Neural cell (in vitro differentiated cells): Measurements from ENCODE around the gene CLEC10A. TPM values are rescaled to one million over a fixed set of nuclear protein-coding genes. Genes with fewer than 3 reads are reported as not detected.

Experiments
- H2AFZ ChIP-seq: fragments of 200-600, 300-800 bp; sonication (generic), shearing (Covaris generic); 2 replicates; pipeline ENCODE4 v1.6.0; 2014; ENCODE audit warnings: low read depth, mild to moderate bottlenecking, antibody characterized with exemption, low read length, moderate library complexity
- H3F3A ChIP-seq: fragments of 200-600 bp; shearing (Covaris generic); 2 replicates; pipeline ENCODE4 v1.6.1; 2016; ENCODE audit warnings: mild to moderate bottlenecking, moderate library complexity, mixed read lengths, antibody characterized with exemption, low read length; ENCODE audit not compliant: insufficient read depth, poor library complexity, severe bottlenecking
- H3K27ac ChIP-seq: fragments of 200-600, 300-800 bp; sonication (generic), shearing (Covaris generic); 2 replicates; pipeline ENCODE4 v1.5.1; 2014; ENCODE audit warnings: mild to moderate bottlenecking, low read length, moderate library complexity
- H3K27me3 ChIP-seq: fragments of 300-800, 200-600 bp; sonication (generic), shearing (Covaris generic); 2 replicates; pipeline ENCODE4 v1.6.0; 2014; ENCODE audit warnings: mild to moderate bottlenecking, low read depth, low read length, moderate library complexity; ENCODE audit not compliant: insufficient read depth
- H3K36me3 ChIP-seq: fragments of 300-800, 200-600 bp; sonication (generic), shearing (Covaris generic); 2 replicates; pipeline ENCODE4 v1.5.1; 2014; ENCODE audit warnings: mild to moderate bottlenecking, antibody characterized with exemption, low read length, moderate library complexity; ENCODE audit not compliant: insufficient read depth
- H3K4me2 ChIP-seq: fragments of 300-800, 200-600 bp; sonication (generic), shearing (Covaris generic); 2 replicates; pipeline ENCODE4 v1.6.0; 2014; ENCODE audit warnings: mild to moderate bottlenecking, low read length
- H3K4me3 ChIP-seq: fragments of 300-800, 200-600 bp; sonication (generic), shearing (Covaris generic); 2 replicates; pipeline ENCODE4 v1.5.1; 2014; ENCODE audit warnings: mild to moderate bottlenecking, low read length, moderate library complexity
- H3K79me2 ChIP-seq: fragments of 200-600 bp; shearing (Covaris generic); replicated peaks from 2 replicates; pipeline ENCODE4 v1.6.0; 2014; ENCODE audit warnings: mild to moderate bottlenecking, low read length, moderate library complexity; ENCODE audit not compliant: insufficient read depth
- H3K9ac ChIP-seq: fragments of 300-800, 200-600 bp; sonication (generic), shearing (Covaris generic); 2 replicates; pipeline ENCODE4 v1.6.1; 2016; ENCODE audit warnings: mild to moderate bottlenecking, low read length, mixed read lengths
- H3K9me2 ChIP-seq: fragments of 200-600 bp; shearing (Covaris generic); 2 replicates; pipeline ENCODE4 v1.6.1; 2016; ENCODE audit warnings: mild to moderate bottlenecking, low read length, mixed read lengths; ENCODE audit not compliant: insufficient read depth
- H3K9me3 ChIP-seq: fragments of 200-600, 300-800 bp; sonication (generic), shearing (Covaris generic); 2 replicates; pipeline ENCODE4 v1.6.1; 2016; ENCODE audit warnings: mild to moderate bottlenecking, mixed run types, low read length, moderate library complexity, mixed read lengths
- H4K20me1 ChIP-seq: fragments of 200-600 bp; shearing (Covaris generic); 2 replicates; pipeline ENCODE4 v1.6.1; 2016; ENCODE audit warnings: mild to moderate bottlenecking, mixed run types; ENCODE audit not compliant: insufficient read depth
- EP300 ChIP-seq: fragments of 450-650 bp; conservative IDR thresholded peaks from 2 replicates; pipeline ENCODE4 v1.6.1; 2014; ENCODE audit warnings: antibody characterized with exemption, mild to moderate bottlenecking, moderate library complexity; ENCODE audit not compliant: poor library complexity, severe bottlenecking
- EZH2 ChIP-seq: fragments of 200-600, 300-800 bp; shearing (Covaris generic), sonication (generic); IDR thresholded peaks from 2 replicates; pipeline ENCODE4 v1.6.1; 2014; ENCODE audit warnings: antibody characterized with exemption, low read length, borderline replicate concordance, mild to moderate bottlenecking; ENCODE audit not compliant: insufficient read depth, poor library complexity, severe bottlenecking
- POLR2AphosphoS5 ChIP-seq: IDR thresholded peaks from 2 replicates; pipeline ENCODE4 v1.6.1; 2012
- RAD21 ChIP-seq: fragments of 450-650 bp; conservative IDR thresholded peaks from 2 replicates; pipeline ENCODE4 v1.6.1; 2014; ENCODE audit warnings: antibody characterized with exemption, mild to moderate bottlenecking, moderate library complexity
- REST ChIP-seq: IDR thresholded peaks from 2 replicates; pipeline ENCODE4 v1.6.1; 2012; ENCODE audit warnings: borderline replicate concordance
- SMC3 ChIP-seq: fragments of 450-650 bp; conservative IDR thresholded peaks from 2 replicates; pipeline ENCODE4 v1.6.1; 2014; ENCODE audit warnings: antibody characterized with exemption, mild to moderate bottlenecking, moderate library complexity; ENCODE audit not compliant: poor library complexity
- TAF1 ChIP-seq: IDR thresholded peaks from 2 replicates; pipeline ENCODE4 v1.6.1; 2012; ENCODE audit warnings: low read depth
- polyA plus RNA-seq: library from polyadenylated mRNA; depleted of rRNA; stranded (reverse); fragments of >200 nt; gene quantifications from 2 replicates; pipeline ENCODE4 v1.2.3, GENCODE V29; 2014
- TF ChIP-seq, protein P1 (sequence below): fragments of 450-650 bp; IDR thresholded peaks from 2 replicates; pipeline ENCODE4 v1.5.1; 2014; ENCODE audit warnings: antibody characterized with exemption, mild to moderate bottlenecking, moderate library complexity; ENCODE audit not compliant: poor library complexity, severe bottlenecking

CLEC10A gene
- polyA plus RNA-seq, 1 donor from 2014 or later, result not detected

- no peaks in the 10 kb centered on the region for H3F3A ChIP-seq
- no peak overlapping the region for H3K4me3 ChIP-seq
- H3K36me3 ChIP-seq, result no peaks in the 10 kb centered on the region
- H3K79me2 ChIP-seq, result no peaks in the 10 kb centered on the region
- no peak overlapping the region for H2AFZ ChIP-seq
- no peak overlapping the region for H3K4me2 ChIP-seq
- H3K27me3 ChIP-seq, result no peaks in the 10 kb centered on the region
- no peak overlapping the region for H3K9ac ChIP-seq
- no peaks in the 10 kb centered on the region for H4K20me1 ChIP-seq
- H3K27ac ChIP-seq, result no peak overlapping the region
- H3K9me3 ChIP-seq, result no peaks in the 10 kb centered on the region
- no peaks in the 10 kb centered on the region for H3K9me2 ChIP-seq
- no peak for TF ChIP-seq POLR2AphosphoS5
- TF ChIP-seq REST, result no peak
- no peak for TF ChIP-seq EP300
- TF ChIP-seq RAD21, result no peak
- TF ChIP-seq, protein P1, sequence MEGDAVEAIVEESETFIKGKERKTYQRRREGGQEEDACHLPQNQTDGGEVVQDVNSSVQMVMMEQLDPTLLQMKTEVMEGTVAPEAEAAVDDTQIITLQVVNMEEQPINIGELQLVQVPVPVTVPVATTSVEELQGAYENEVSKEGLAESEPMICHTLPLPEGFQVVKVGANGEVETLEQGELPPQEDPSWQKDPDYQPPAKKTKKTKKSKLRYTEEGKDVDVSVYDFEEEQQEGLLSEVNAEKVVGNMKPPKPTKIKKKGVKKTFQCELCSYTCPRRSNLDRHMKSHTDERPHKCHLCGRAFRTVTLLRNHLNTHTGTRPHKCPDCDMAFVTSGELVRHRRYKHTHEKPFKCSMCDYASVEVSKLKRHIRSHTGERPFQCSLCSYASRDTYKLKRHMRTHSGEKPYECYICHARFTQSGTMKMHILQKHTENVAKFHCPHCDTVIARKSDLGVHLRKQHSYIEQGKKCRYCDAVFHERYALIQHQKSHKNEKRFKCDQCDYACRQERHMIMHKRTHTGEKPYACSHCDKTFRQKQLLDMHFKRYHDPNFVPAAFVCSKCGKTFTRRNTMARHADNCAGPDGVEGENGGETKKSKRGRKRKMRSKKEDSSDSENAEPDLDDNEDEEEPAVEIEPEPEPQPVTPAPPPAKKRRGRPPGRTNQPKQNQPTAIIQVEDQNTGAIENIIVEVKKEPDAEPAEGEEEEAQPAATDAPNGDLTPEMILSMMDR, result no peak
Observed at GRCh38 chr17:7074931-7075330, 5.1 kb downstream of the CLEC10A start.

- Histone ChIP-seq H3K4me3 (no peak overlapping the region), H3K79me2 (no peaks in the 10 kb centered on the region), H3K9me2 (no peaks in the 10 kb centered on the region), H3K4me2 (no peak overlapping the region), H2AFZ (no peak overlapping the region), H3K36me3 (no peaks in the 10 kb centered on the region), H4K20me1 (no peaks in the 10 kb centered on the region), H3K9ac (no peak overlapping the region), H3K27me3 (no peaks in the 10 kb centered on the region), H3K9me3 (no peaks in the 10 kb centered on the region), H3K27ac (no peak overlapping the region), H3F3A (no peaks in the 10 kb centered on the region)
- no peak for TF ChIP-seq REST
- no peak for TF ChIP-seq POLR2AphosphoS5
- no peak for TF ChIP-seq TAF1
- no peak for TF ChIP-seq EZH2
- TF ChIP-seq, protein P1, result no peak
- no peak for TF ChIP-seq SMC3
- no peak for TF ChIP-seq EP300
- TF ChIP-seq RAD21, result no peak
Observed at GRCh38 chr17:7072406-7072805, 7.6 kb downstream of the CLEC10A start.
